ENCODE data around the gene PRPF19. TPM values are rescaled to one million over a fixed set of nuclear protein-coding genes. Genes with fewer than 3 reads are reported as not detected.
A peak's percentile ranks its signal among the peaks of the same experiment; 100 is the strongest.

Gene PRPF19
- total RNA-seq, 1 donor from 2014 or later: 36.5 TPM

DNA sequence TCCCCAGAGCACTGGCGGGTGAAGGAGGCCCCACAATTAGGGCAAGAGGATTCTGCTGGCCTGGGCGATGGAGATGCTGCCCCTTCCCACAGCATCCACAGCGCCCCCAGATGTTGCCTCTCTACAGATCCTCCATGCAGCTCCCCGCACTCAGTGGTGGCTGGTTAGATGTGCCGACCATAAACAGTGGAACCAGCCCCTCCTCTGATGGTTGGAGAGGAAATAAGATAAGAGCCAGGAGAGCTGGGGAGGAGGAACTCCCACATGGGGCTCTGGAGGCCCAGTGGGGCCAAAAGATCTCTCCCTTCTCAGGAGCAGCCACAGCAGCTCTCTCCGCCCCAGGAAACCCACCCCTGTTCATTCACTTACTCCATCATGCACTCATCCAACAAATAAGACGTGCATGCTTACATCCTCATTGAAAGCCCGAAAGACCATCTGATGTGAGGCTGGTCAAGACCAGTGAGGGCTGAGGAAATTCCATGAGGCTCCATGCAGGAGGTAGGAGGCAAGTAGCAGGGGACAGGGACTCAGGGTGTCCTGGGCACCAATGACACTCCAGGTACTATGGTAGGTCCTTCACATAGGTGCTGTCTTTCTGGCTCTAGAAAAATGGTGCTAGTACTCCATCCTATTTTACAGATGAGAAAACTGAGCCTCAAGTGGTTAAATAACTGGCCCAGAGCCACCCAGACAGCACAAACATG, 52.1 kb downstream of the PRPF19 start:
- peak overlapping the region; percentile 51 for H3K4me3 ChIP-seq
- H3K4me1 ChIP-seq: no peaks in the 10 kb centered on the region
- peaks cover 13% of the 10 kb centered on the region for H3K27me3 ChIP-seq (ENCODE audit: low read depth)
- intact Hi-C loops (cut with micrococcal nuclease): no loop called here
- H3K9me3 ChIP-seq (replicated peaks): no peaks in the 10 kb centered on the region
- H3K27ac ChIP-seq (replicated peaks): peak overlapping the region; percentile 63
- peaks cover 33% of the 10 kb centered on the region for H3K36me3 ChIP-seq
- DNase-seq: no peak
- TF ChIP-seq, protein P1, sequence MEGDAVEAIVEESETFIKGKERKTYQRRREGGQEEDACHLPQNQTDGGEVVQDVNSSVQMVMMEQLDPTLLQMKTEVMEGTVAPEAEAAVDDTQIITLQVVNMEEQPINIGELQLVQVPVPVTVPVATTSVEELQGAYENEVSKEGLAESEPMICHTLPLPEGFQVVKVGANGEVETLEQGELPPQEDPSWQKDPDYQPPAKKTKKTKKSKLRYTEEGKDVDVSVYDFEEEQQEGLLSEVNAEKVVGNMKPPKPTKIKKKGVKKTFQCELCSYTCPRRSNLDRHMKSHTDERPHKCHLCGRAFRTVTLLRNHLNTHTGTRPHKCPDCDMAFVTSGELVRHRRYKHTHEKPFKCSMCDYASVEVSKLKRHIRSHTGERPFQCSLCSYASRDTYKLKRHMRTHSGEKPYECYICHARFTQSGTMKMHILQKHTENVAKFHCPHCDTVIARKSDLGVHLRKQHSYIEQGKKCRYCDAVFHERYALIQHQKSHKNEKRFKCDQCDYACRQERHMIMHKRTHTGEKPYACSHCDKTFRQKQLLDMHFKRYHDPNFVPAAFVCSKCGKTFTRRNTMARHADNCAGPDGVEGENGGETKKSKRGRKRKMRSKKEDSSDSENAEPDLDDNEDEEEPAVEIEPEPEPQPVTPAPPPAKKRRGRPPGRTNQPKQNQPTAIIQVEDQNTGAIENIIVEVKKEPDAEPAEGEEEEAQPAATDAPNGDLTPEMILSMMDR (IDR thresholded peaks at IDR 0.05; ENCODE audit: borderline replicate concordance): no peak

DNA sequence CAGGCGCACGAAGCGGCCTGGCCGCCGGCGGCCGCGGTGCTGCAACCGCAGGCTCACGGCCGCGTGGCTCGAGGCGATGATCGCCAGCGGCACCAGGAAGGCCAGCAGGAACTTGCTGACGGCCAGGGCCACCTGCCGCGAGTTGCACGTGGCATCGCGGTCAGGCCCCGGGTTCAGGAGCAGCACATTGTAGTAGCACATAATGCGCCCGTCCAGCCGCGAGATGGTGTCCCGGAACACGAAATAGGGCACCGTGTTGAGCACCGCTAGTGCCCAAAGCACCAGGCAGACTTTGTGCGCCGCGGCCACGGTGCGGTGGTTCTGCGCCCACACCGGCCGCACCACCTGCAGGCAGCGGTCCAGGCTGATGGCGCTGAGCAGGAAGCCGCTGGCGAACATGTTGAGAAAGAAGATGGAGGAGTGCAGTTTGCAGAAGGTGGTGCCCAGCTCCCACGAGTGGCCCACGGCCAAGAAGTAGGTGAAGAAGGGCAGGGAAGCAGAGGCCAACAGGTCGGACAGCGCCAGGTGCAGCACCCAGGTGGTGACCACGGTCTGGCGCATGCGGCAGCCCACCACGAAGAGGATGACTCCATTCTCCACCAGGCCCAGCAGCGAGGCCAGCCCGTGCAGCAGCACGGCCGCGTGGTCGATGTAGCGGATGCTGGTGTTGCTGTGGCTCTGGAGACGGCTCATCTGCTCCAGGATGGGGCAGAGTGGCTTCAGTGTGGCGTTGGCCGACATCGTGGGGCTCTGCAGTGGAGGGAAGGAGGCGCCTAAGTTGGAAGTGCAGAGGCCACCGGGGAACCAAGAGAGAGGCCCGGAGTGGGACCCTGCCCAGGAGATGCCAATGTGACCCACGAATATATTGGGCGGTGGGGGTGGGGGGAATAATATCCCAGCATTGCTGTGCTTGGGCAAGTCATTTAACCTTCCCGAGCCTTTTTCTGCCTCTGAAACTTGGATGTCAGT, 53.1 kb downstream of the PRPF19 start:
- intact Hi-C loops (cut with micrococcal nuclease): no loop called here
- no peak for DNase-seq

GRCh38 chr11:60852117-60852981, 54.0 kb downstream of the PRPF19 start:
- Histone ChIP-seq H3K36me3 (peaks cover 50% of the 10 kb centered on the region), H3K9me3 (replicated peaks) (no peaks in the 10 kb centered on the region), H3K4me1 (no peaks in the 10 kb centered on the region), H3K4me3 (no peak overlapping the region), H3K27me3 (ENCODE audit: low read depth) (peaks cover 13% of the 10 kb centered on the region), H3K27ac (replicated peaks) (no peak overlapping the region)
- intact Hi-C loops (cut with micrococcal nuclease): no loop called here
- TF ChIP-seq, protein P1 (IDR thresholded peaks at IDR 0.05; ENCODE audit: borderline replicate concordance): no peak
- no peak for DNase-seq

More for the DNA sequence above, 53.1 kb downstream of the PRPF19 start:
- TF ChIP-seq, protein P1 (IDR thresholded peaks at IDR 0.05; ENCODE audit: borderline replicate concordance): no peak
- Histone ChIP-seq H3K36me3 (peaks cover 43% of the 10 kb centered on the region), H3K4me1 (no peaks in the 10 kb centered on the region), H3K4me3 (peak overlapping the region; percentile 51), H3K9me3 (replicated peaks) (no peaks in the 10 kb centered on the region), H3K27me3 (ENCODE audit: low read depth) (peaks cover 13% of the 10 kb centered on the region), H3K27ac (replicated peaks) (no peak overlapping the region)

- Histone ChIP-seq H3K4me1 (no peaks in the 10 kb centered on the region), H3K9me3 (replicated peaks) (no peaks in the 10 kb centered on the region), H3K27ac (replicated peaks) (no peak overlapping the region), H3K36me3 (peaks cover 50% of the 10 kb centered on the region), H3K4me3 (no peak overlapping the region), H3K27me3 (ENCODE audit: low read depth) (peaks cover 13% of the 10 kb centered on the region)
- intact Hi-C loops (cut with micrococcal nuclease): no loop called here
- TF ChIP-seq, protein P1 (IDR thresholded peaks at IDR 0.05; ENCODE audit: borderline replicate concordance): no peak
- no peak for DNase-seq
These were observed 54.9 kb downstream of the PRPF19 start for GRCh38 chr11:60851327-60852104.
